ENCODE data around the gene MRPS34.

The MRPS34 gene

GRCh38 chr16:1766701-1767100 is 6.2 kb downstream of the MRPS34 start:
- no peak overlapping the region for H3K27ac Mint-ChIP-seq
- H3K4me3 Mint-ChIP-seq: no peak overlapping the region
- no peaks in the 10 kb centered on the region for H3K9me3 Mint-ChIP-seq
- H3K4me1 Mint-ChIP-seq: peaks cover under 1% of the 10 kb centered on the region
- H3K27me3 Mint-ChIP-seq (ENCODE audit: low read depth): no peaks in the 10 kb centered on the region
- no peak for TF ChIP-seq CTCF (IDR thresholded peaks at IDR 0.05; ENCODE audit: unreplicated experiment in 3 of 3)
- peaks cover 3% of the 10 kb centered on the region for H3K36me3 Mint-ChIP-seq (ENCODE audit: low read depth)

DNA sequence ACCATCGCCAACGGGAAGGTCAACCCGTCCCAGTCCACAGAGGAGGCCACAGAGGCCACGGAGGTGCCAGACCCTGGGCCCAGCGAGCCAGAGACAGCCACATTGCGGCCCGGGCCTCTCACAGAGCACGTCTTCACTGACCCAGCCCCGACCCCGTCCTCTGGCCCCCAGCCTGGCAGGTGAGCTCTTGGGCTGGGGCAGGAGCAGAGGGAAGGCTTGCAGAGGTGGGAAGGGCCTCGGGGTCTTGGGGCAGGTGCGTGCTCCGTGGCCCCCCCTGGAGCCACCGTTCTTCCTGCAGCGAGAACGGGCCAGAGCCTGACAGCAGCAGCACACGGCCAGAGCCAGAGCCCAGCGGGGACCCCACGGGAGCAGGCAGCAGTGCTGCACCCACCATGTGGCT is 6.7 kb downstream of the MRPS34 start:
- no peak overlapping the region for H3K27ac Mint-ChIP-seq
- no peaks in the 10 kb centered on the region for H3K4me1 Mint-ChIP-seq
- no peak overlapping the region for H3K4me3 Mint-ChIP-seq
- H3K9me3 Mint-ChIP-seq: no peaks in the 10 kb centered on the region
- H3K36me3 Mint-ChIP-seq (ENCODE audit: low read depth): peaks cover 7% of the 10 kb centered on the region
- H3K27me3 Mint-ChIP-seq (ENCODE audit: low read depth): no peaks in the 10 kb centered on the region
- TF ChIP-seq CTCF (IDR thresholded peaks at IDR 0.05; ENCODE audit: unreplicated experiment in 3 of 3): no peak

DNA sequence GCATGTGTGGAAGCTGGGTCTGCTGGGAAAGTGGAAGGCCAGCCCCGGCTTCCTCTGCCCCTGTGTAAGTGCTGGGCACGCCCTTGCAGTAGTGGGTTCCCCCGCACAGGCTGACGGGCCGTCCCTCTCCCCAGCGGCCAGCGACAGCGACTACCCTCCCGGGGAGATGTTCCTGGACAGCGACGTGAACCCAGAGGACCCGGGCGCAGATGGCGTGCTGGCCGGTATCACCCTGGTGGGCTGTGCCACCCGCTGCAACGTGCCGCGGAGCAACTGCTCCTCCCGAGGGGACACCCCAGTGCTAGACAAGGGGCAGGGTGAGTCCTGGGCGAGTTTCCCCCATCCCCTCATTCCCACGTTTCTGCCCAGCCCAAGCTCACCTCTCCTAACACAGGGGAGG is 7.1 kb downstream of the MRPS34 start:
- Mint-ChIP-seq H3K9me3 (no peaks in the 10 kb centered on the region), H3K4me1 (no peaks in the 10 kb centered on the region)
- TF ChIP-seq CTCF (IDR thresholded peaks at IDR 0.05; ENCODE audit: unreplicated experiment in 3 of 3): no peak

GRCh38 chr16:1764971-1765370 is 8.0 kb downstream of the MRPS34 start:
- H3K27me3 Mint-ChIP-seq (ENCODE audit: low read depth): no peaks in the 10 kb centered on the region
- H3K4me3 Mint-ChIP-seq: no peak overlapping the region
- H3K36me3 Mint-ChIP-seq (ENCODE audit: low read depth): peaks cover 7% of the 10 kb centered on the region
- no peak overlapping the region for H3K27ac Mint-ChIP-seq
- TF ChIP-seq CTCF (IDR thresholded peaks at IDR 0.05; ENCODE audit: unreplicated experiment in 3 of 3): no peak
- no peaks in the 10 kb centered on the region for H3K9me3 Mint-ChIP-seq
- no peaks in the 10 kb centered on the region for H3K4me1 Mint-ChIP-seq

More for the DNA sequence above, 7.1 kb downstream of the MRPS34 start:
- Mint-ChIP-seq H3K27ac (no peak overlapping the region), H3K36me3 (ENCODE audit: low read depth) (peaks cover 9% of the 10 kb centered on the region), H3K4me3 (no peak overlapping the region), H3K27me3 (ENCODE audit: low read depth) (no peaks in the 10 kb centered on the region)

GRCh38 chr16:1763521-1764511 is 9.1 kb downstream of the MRPS34 start:
- Mint-ChIP-seq H3K4me3 (no peak overlapping the region), H3K27ac (no peak overlapping the region), H3K27me3 (ENCODE audit: low read depth) (no peaks in the 10 kb centered on the region), H3K36me3 (ENCODE audit: low read depth) (peaks cover 7% of the 10 kb centered on the region), H3K4me1 (no peaks in the 10 kb centered on the region), H3K9me3 (no peaks in the 10 kb centered on the region)
- peak; percentile 42 to 61 (median 47) for TF ChIP-seq CTCF (IDR thresholded peaks at IDR 0.05; ENCODE audit: unreplicated experiment in 3 of 3)

Data from nephron (organoid).